Stimulated activated CD8-positive, alpha-beta memory T cell treated with anti-CD3 and anti-CD28 coated beads, Interleukin-2, amount 100 ng/mL, for 48 hours (primary cell): Measurements from ENCODE around the gene NAA10.

Source experiments
- DNase-seq, 2 donors: peaks; one replicate each; pipeline ENCODE4 v3.0.0-alpha.2; 2020; ENCODE audit warnings: low read depth in 2 of 2

NAA10 gene

GRCh38 chrX:153966841-153967535 lies 32.2 kb upstream of the NAA10 start:
- peak in 1 of 2 donors; percentile 43 for DNase-seq

- DNase-seq, result no peak
These were observed 31.4 kb upstream of the NAA10 start for GRCh38 chrX:153966283-153966688.

- DNase-seq, result no peak
These were observed 30.6 kb upstream of the NAA10 start for GRCh38 chrX:153965406-153965805.

GRCh38 chrX:153964105-153964504 lies 29.3 kb upstream of the NAA10 start:
- DNase-seq, result no peak

GRCh38 chrX:153963546-153963945 lies 28.7 kb upstream of the NAA10 start:
- no peak for DNase-seq

- no peak for DNase-seq
These were observed 26.5 kb upstream of the NAA10 start for GRCh38 chrX:153961292-153961691.

- no peak for DNase-seq
These were observed 25.9 kb upstream of the NAA10 start for GRCh38 chrX:153960786-153961185.

DNA sequence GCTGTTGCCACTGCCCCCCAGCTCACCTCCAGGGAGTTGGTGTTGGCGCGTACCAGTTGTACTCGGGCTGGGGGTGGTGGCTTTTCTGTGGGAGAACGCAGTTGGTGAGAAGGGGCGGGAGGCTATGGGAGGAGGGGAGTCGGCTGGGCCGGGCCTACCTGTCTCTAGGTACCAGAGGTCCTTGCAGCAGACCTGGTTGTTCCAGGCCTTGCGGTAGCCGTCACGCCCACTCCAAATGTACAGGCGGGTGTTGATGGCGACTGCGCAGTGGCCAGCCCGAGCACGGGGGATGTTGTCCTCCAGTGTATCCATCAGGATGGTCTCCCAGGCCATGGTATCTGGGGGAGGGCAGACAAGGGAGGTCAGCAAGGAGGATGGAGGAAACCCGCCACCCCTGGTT lies 25.2 kb upstream of the NAA10 start:
- no peak for DNase-seq

DNA sequence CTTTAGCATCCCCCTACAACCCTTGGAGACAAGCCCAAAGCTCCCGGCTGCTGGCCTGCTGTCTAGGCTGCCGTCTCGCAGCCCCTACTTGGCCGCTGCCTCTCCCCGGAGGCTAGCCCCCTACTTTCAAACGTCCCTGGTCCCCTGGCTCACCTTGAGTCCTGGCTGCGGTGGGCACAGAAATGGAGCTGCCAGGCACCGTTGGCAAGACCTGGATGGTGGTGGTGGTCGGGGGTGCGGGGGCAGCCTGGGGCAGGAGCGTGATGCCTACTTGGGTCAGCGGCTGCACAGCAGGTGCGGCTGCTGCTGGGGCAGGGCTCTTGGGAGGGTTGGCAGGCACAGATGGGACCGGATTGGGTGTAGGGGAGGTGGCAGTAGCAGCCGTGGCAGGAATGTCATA lies 24.8 kb upstream of the NAA10 start:
- no peak for DNase-seq

- DNase-seq, result no peak
These were observed 23.8 kb upstream of the NAA10 start for GRCh38 chrX:153958605-153959004.

DNA sequence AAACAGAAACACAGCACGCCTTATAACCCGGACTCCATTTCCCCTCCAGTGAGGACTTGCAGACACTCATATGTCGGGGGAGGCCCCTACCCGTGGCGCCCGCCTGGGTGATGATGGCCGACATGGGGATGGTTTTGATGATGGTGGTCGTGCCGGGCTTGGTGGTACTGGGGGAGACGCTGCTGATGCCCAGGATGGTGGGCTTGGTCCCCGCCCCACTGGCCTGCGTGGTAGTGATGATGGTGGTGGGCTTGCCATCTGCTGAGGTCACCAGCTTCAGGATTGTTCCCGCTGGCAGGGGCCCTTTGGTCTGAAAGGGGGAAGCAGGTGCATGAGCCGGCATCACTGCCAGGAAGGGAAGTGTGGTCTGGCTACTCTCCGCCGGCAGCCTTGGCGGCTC lies 22.4 kb upstream of the NAA10 start:
- DNase-seq, result no peak

DNA sequence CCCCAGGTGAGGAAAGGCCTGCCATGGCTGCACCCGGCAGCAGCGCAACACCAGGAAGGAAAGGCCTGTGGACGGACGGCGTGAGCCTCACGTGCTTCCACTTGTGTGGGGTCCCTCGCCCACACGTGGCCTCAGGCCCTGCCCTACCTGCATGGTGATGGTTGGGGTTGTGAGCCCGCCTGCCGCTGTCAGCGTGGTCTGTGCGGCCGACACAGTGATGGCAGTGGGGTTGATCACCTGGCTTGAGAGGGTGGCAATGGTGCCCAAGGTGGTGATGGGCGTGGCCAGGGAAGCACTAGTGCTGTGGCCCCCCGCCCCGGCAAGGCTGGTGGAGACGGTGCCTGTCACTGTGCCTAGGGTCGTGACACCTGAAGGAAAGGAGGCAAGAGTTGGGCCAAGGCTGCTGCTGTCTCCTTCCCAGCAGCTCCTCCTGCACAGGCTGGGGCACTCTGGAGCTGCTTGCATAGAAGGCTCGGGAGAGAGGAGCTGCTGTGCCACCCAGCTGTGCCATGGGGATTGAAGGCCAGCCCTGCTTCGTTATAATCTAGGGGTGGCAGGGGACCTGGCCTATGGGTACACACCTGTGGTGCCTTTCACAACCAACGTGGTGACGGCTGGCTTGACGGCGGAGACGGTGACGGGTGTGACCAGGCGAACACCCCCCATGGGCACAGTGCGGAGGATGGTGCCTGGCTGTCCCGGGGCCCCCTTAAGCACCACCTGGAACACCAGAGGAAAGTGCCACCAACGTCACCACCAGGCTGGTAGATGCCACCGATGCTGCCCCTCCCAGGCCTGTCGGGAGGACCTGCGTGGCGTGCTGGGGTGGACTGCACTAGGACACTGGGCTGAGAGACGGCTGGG lies 21.4 kb upstream of the NAA10 start:
- no peak for DNase-seq

- DNase-seq, result no peak
These were observed 20.4 kb upstream of the NAA10 start for GRCh38 chrX:153955228-153955732.

- DNase-seq, result no peak
These were observed 19.9 kb upstream of the NAA10 start for GRCh38 chrX:153954558-153955227.

- no peak for DNase-seq
These were observed 19.2 kb upstream of the NAA10 start for GRCh38 chrX:153953892-153954557.

- DNase-seq, result peak; percentile 66 to 69
These were observed 18.5 kb upstream of the NAA10 start for GRCh38 chrX:153953342-153953830.

- no peak for DNase-seq
These were observed 17.7 kb upstream of the NAA10 start for GRCh38 chrX:153952373-153953026.

DNA sequence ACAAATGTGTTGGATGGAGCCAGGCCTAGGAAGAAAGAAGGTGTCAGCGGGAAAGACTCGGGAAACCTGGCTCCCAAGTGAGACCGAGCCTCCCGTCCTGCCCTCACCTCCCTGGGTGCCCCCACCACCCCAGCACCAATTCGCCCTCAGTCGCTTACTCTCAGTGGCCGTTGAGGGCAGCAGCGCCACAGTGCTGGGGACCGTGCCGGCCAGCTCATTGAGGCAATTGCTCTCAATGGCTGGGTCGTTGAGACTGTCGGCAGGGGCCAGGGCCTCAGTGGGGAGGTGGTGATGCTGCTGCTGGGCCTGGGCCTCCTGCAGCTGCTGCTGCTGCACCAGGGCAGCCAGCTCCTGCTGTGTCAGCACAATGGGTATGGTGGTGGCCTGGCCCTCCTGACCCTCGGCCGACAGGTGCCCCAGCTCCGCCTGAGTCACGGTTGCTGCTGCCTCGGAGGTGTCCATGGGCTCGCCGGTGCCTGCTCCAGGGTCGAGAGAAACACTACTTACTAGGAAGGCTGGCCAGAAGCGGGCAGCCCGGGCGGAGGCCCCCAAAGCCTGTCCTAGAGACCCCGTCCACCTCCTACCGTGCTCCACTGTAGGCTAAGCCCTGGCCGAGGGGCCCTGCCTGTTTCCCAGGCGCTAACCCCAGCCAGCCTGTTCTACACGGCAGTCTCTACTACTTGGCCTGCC lies 17.0 kb upstream of the NAA10 start:
- no peak for DNase-seq

GRCh38 chrX:153950127-153950526 lies 15.3 kb upstream of the NAA10 start:
- DNase-seq, result no peak
